Neural cell (in vitro differentiated cells): ENCODE measurements around the gene SELENOV.

Experiments
- CTCF ChIP-seq: fragments of 450-650 bp; IDR thresholded peaks from 2 replicates; pipeline ENCODE4 v1.5.1; 2014; ENCODE audit warnings: antibody characterized with exemption, mild to moderate bottlenecking, moderate library complexity; ENCODE audit not compliant: poor library complexity, severe bottlenecking
- EP300 ChIP-seq: fragments of 450-650 bp; conservative IDR thresholded peaks from 2 replicates; pipeline ENCODE4 v1.6.1; 2014; ENCODE audit warnings: antibody characterized with exemption, mild to moderate bottlenecking, moderate library complexity; ENCODE audit not compliant: poor library complexity, severe bottlenecking
- EZH2 ChIP-seq: fragments of 200-600, 300-800 bp; shearing (Covaris generic), sonication (generic); IDR thresholded peaks from 2 replicates; pipeline ENCODE4 v1.6.1; 2014; ENCODE audit warnings: antibody characterized with exemption, low read length, borderline replicate concordance, mild to moderate bottlenecking; ENCODE audit not compliant: insufficient read depth, poor library complexity, severe bottlenecking
- POLR2AphosphoS5 ChIP-seq: IDR thresholded peaks from 2 replicates; pipeline ENCODE4 v1.6.1; 2012
- REST ChIP-seq: IDR thresholded peaks from 2 replicates; pipeline ENCODE4 v1.6.1; 2012; ENCODE audit warnings: borderline replicate concordance

DNA sequence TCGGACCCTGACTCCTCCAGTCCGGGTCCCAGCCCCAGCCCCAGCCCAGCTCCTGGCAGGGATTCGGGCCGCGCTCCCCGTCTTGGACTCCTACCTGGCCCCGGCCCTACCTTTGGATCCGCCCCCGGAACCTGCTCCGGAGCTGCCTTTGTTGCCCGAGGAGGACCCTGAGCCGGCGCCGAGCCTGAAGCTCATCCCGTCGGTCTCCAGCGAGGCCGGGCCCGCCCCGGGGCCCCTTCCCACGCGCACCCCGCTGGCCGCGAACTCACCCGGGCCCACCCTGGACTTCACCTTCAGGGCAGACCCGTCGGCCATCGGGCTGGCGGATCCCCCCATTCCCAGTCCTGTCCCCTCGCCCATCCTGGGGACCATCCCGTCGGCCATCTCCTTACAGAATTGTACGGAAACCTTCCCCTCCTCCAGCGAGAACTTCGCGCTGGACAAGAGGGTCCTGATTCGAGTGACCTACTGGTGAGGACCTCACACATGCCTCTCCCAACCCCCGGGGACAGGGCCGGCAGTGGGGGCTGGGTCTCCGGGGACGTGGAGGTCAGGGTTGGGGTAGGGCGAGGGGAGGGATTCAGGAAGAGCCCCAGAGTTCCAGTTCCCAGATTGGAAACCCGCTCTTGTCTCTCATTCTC, 732 bp downstream of the SELENOV start:
- TF ChIP-seq CTCF (no peak), POLR2AphosphoS5 (no peak), REST (no peak), EP300 (no peak), EZH2 (no peak)
